Rectal smooth muscle tissue (tissue), 1 donor: ENCODE results near the gene UGT1A5.

Source experiments
- H3K27ac ChIP-seq: one replicate; pipeline ENCODE4 v1.7.0; 2013; ENCODE audit warnings: low read depth, low read length, inconsistent platforms
- H3K27me3 ChIP-seq: one replicate; pipeline ENCODE4 v1.7.0; 2013; ENCODE audit warnings: low read length; ENCODE audit not compliant: control insufficient read depth, insufficient read depth
- H3K36me3 ChIP-seq: one replicate; pipeline ENCODE4 v1.7.0; 2013; ENCODE audit warnings: low read length; ENCODE audit not compliant: control insufficient read depth, insufficient read depth
- H3K4me1 ChIP-seq: one replicate; pipeline ENCODE4 v1.7.0; 2013; ENCODE audit warnings: low read length; ENCODE audit not compliant: control insufficient read depth, insufficient read depth
- H3K4me3 ChIP-seq: one replicate; pipeline ENCODE4 v1.7.0; 2013; ENCODE audit warnings: low read length
- H3K9ac ChIP-seq: one replicate; pipeline ENCODE4 v1.7.0; 2013; ENCODE audit warnings: low read length

UGT1A5 gene

DNA sequence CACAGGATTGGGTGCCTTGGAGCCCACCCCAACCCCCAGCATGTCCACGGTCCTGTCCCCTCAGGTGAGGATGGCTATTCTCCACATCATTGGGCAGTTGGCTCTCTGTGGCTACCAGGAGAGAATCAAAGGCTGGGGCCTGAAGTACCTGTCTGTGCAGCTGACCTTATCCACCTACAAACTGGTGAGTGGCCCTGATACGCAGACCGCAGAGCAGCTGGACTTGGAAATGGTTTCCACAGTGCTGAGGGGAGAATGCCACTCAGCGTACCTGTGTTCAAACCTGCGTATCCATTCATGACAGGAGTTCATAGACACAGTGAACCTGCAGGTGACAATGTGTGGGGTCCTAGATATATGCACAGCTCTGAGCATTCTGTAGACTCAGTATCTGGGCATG lies 87.0 kb downstream of the UGT1A5 start:
- no peaks in the 10 kb centered on the region for H3K27me3 ChIP-seq
- no peak overlapping the region for H3K27ac ChIP-seq
- H3K4me1 ChIP-seq = no peaks in the 10 kb centered on the region
- no peaks in the 10 kb centered on the region for H3K36me3 ChIP-seq
- no peak overlapping the region for H3K4me3 ChIP-seq
- no peak overlapping the region for H3K9ac ChIP-seq

DNA sequence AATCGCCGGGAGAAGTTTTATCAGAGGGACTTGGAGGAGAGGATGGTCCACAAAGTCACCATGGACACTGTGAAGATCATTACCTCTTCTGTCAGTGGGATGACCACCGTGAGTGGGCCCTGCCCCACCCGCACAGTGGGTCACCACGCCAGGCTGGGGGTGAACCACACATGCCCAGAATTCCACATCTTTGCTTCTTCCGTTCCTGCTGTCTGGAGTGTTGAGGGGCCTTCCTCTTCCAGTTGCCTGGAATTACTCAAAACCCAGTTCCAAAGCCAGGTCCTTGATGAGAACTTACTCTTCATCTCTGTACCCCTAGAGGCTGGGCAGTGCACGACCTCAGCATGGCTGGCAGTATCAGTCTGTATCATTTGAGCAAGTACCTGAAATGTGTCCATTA lies 87.5 kb downstream of the UGT1A5 start:
- no peaks in the 10 kb centered on the region for H3K27me3 ChIP-seq
- H3K36me3 ChIP-seq = no peaks in the 10 kb centered on the region
- no peak overlapping the region for H3K27ac ChIP-seq
- H3K4me3 ChIP-seq = no peak overlapping the region
- H3K4me1 ChIP-seq = no peaks in the 10 kb centered on the region
- H3K9ac ChIP-seq = no peak overlapping the region

DNA sequence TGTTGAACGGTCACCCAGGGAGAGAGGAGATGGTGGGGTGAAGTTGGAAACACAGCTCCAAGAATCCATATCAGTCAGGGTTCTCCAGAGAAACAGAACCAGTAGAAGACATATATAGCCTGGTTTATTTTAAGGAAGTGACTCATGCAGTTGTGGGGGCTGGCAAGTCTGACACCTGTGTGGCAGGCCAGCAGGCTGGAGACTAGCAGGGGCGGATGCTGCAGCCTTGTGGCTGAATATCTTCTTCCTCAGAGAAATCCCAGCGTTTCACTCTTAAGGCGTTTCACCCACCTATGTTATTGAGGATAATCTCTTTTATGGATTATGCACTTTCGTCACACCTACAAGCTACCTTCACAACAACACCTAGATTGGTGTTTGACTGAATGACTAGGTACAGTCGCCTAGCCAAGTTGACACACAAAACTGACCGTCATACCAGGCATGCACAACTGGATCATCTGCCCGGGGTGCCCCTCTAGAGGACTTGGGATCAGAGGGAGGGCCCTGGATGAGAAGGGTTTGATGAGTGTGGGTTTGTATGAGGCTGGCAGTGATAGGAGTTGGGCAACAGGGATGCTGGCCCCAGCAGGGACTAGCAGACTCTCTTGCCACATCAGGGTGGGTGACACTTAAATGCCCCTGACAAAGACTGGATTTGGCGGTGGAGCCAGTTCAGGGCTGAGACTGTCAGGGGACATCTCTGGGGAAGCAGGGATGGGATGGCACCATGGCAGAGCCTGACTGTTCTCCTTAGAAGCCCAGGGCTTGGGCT lies 88.8 kb downstream of the UGT1A5 start:
- no peak overlapping the region for H3K4me3 ChIP-seq
- H3K4me1 ChIP-seq = no peaks in the 10 kb centered on the region

DNA sequence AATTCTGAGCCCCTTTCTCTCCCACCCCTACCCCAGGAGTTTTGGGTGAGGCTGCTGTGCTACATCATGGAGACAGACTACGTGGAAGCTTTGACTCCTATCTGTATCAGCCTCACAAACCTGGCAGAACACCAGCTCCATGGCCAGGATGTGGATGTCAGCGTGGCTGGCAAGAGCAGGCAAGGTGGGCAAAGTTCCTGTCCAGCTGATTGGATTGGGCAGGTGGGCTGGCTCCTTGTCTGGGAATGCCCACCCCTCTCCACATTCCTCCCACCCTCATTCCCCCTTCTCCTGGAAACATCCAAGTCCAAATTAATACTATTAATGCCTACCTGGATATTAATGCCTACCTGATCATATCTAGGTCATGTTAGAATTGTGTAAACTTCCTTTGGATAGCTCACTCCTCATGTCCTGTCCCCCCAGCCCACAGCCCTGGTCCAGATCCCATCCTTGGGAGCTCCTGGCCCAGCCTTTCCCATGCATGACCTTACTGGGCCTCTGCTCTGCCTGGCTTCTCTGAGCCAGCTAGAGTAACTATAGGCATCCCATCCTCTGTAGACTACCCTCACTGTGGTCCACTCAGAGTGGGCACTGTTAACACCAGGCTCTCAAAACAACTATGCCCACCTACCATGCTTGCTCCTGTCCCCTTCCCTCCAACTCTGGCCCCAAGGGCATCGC lies 89.6 kb downstream of the UGT1A5 start:
- no peaks in the 10 kb centered on the region for H3K27me3 ChIP-seq
- no peaks in the 10 kb centered on the region for H3K4me1 ChIP-seq
- H3K4me3 ChIP-seq = no peak overlapping the region
- H3K27ac ChIP-seq = no peak overlapping the region
- H3K9ac ChIP-seq = no peak overlapping the region
- no peaks in the 10 kb centered on the region for H3K36me3 ChIP-seq

More for the DNA sequence above, 88.8 kb downstream of the UGT1A5 start:
- Histone ChIP-seq H3K36me3 (no peaks in the 10 kb centered on the region), H3K9ac (no peak overlapping the region), H3K27ac (no peak overlapping the region), H3K27me3 (no peaks in the 10 kb centered on the region)

DNA sequence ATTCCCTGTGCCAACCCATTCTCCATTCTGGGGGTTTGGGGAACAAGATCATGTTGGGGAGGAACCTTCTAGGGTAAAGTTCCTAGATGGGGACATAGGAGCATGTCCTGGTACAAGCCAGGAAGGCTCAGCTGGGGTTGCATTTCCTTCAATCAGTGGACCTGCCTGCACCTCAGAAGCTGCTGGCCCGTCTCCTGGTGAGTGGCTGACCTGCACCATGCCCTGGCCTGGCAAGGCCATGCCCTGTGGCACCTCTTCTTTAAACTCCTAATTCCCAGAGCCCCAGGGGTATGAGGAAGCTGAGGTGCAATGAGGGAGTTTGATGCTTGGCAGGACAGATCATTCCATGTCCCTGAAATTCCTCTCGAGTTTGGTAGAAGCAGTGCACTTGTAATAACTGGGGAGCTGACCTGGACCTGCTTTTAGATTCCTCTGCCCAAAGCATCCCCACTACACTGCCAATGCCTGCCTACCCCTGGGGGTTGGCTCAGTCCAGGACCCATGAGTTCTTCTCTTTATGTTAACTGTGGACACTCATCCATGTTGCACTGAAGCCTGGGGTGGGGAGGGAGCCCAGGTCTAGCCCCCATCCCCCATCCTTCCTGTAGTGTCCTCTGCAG lies 90.7 kb downstream of the UGT1A5 start:
- Histone ChIP-seq H3K27ac (no peak overlapping the region), H3K4me3 (no peak overlapping the region), H3K9ac (no peak overlapping the region), H3K36me3 (no peaks in the 10 kb centered on the region), H3K4me1 (no peaks in the 10 kb centered on the region), H3K27me3 (no peaks in the 10 kb centered on the region)

DNA sequence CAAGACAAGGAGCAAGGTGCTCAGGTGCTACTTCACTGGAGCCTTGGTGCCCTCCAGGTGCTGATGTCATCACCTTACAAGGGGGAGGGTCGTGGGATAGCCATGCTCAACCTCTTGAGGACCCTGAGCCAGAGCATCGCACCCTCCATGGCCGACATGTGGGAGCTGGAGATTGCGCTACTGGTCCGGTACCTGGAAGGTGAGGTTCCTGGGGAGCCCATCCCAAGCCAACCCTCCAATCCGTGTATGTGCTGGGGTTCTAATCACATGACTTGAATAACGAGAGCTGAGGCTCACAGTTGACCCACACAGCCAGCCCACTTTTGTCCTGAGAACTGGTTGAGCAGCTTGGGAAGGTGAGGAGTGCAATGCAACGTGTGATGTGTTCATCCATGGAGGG lies 91.3 kb downstream of the UGT1A5 start:
- Histone ChIP-seq H3K4me1 (no peaks in the 10 kb centered on the region), H3K27ac (no peak overlapping the region), H3K9ac (no peak overlapping the region), H3K36me3 (no peaks in the 10 kb centered on the region), H3K4me3 (no peak overlapping the region), H3K27me3 (no peaks in the 10 kb centered on the region)

DNA sequence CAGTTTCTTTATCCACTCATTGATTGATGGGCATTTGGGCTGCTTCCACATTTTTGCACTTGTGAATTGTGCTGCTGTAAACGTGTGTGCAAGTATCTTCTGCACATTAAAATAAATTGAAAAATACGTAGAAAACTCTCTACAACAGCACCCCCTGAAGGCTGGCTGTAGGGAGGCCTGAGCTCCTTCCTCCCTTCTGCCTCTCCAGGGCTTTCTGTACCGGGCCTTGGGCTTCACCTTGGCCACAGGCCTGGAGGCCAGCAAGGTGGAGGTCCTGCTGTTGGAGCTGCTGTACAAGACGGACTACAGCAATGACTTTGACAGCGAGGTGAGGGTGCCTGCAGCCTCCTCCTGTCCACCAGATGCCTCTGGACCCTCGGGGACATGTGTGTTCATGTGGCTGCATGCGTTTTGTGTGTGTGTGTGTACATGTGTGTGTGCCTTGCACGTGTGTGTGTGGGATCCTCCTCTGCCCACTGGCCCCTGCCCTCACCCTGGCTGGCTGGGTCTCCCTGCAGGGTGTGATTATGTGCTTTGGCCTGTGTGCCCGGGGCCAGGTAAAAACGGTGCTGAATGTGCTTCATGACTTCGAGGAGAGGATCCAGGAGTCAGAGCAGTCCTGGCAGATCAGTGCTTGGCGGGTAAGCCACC lies 94.6 kb downstream of the UGT1A5 start:
- H3K4me3 ChIP-seq = no peak overlapping the region
- H3K36me3 ChIP-seq = no peaks in the 10 kb centered on the region
- H3K4me1 ChIP-seq = no peaks in the 10 kb centered on the region
- H3K27me3 ChIP-seq = no peaks in the 10 kb centered on the region
- no peak overlapping the region for H3K27ac ChIP-seq
- H3K9ac ChIP-seq = no peak overlapping the region

DNA sequence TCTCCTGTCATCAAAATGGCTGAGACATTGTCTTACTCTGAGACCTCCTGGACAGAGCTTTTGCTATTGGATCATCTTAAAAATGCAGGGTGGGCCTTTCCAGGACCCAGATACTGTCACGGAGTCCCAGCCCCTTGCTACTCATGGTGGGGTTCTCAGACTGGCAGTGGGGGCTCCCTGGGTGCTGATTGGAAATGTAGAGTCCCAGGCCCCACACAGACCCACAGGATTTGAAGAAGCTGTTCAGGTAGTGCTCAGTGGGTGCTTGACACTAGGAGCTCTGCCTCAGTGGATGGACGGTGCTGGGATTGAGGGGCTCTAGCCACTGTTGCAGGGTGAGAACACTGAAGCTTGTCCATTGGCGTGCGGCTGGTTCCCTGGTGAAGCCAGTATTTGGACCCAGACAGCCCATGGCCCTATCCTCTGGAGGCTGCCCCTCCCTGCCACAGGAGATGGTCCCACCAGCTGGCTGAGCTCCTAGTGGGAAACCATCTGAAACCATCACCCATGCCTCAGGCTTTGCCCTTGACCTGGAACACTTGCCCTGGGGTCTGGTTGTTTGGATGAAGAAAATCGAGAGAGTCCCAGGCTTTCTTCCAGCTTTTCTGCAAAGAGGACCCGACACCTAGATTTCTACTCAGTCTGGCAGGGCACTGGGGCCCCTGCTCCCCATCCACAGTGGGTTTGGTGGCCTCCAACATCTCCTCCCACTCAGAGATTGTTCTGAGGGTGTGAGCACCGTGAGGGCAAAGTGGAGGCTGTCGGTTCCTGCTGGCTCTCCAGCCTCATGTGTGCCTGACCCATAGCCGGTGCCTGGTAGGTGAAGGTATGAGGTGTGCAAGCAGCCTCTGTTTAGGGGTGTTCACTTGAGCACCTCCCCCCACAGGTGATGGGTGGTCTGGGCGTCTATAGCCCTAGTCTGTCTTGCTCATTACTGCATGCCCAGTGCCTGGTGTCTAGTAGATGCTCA lies 95.5 kb downstream of the UGT1A5 start:
- Histone ChIP-seq H3K27ac (no peak overlapping the region), H3K9ac (no peak overlapping the region), H3K27me3 (no peaks in the 10 kb centered on the region), H3K4me3 (no peak overlapping the region), H3K4me1 (no peaks in the 10 kb centered on the region), H3K36me3 (no peaks in the 10 kb centered on the region)

DNA sequence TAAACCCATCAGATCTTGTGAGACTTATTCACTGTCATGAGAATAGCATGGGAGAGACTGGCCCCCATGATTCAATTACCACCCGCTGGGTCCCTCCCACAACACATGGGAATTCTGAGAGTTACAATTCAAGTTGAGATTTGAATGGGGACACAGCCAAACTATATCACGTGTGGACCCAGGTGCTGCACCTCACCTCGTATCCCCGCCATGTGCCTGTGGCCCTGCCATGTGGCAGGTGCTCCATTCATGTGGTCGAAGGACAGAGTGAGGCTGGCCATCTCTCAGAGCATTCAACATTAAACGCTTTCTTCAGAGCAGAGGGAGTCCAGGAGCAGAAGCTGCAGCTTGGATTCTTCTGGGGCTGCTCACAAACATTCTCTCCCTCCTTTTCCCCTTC lies 97.7 kb downstream of the UGT1A5 start:
- Histone ChIP-seq H3K4me3 (no peak overlapping the region), H3K36me3 (no peaks in the 10 kb centered on the region), H3K9ac (no peak overlapping the region), H3K27ac (no peak overlapping the region), H3K4me1 (no peaks in the 10 kb centered on the region), H3K27me3 (no peaks in the 10 kb centered on the region)

DNA sequence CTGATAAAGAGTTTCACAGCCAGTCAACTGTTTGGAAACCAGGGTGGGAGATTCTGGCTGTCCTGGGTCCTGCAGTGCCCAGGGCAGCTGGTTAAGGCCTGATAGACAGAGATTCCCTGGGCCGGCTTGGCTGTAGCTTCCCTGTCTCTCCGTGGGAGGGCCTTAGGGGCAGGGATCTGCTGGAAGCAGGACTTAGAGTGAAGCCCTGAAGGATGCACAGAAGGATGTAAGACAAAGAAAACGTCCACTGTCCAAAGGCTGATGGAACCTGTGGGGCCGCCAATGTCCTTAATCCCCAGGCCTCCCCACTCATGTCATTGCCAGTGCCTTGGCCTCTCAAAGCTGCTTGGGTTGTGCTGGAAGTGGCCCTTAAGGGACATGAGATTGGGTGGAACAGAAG lies 98.4 kb downstream of the UGT1A5 start:
- no peaks in the 10 kb centered on the region for H3K36me3 ChIP-seq
- H3K27me3 ChIP-seq = no peaks in the 10 kb centered on the region
- no peaks in the 10 kb centered on the region for H3K4me1 ChIP-seq
- H3K27ac ChIP-seq = no peak overlapping the region
- no peak overlapping the region for H3K9ac ChIP-seq
- H3K4me3 ChIP-seq = no peak overlapping the region

DNA sequence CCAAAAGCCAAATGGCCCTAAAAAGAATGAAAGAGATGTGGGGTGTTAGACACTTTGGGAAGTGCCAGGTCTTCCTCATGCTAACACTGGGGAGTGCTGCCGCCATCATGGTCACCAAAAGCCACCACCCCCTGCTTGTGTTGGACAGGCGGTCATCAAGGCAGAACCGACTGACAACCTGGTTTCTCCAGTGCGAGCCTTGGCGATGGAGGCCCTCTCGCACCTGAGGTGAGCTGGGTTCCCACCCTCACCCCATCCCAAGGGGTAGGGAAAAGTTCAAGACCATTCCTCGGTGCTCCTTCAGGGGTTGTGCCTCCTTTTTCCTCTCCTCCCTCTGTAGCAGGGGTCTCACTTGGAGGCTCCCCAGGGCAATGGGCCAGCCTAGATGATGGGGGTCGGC lies 99.0 kb downstream of the UGT1A5 start:
- no peak overlapping the region for H3K27ac ChIP-seq
- no peak overlapping the region for H3K4me3 ChIP-seq
- H3K9ac ChIP-seq = no peak overlapping the region
- H3K36me3 ChIP-seq = no peaks in the 10 kb centered on the region
- H3K4me1 ChIP-seq = no peaks in the 10 kb centered on the region
- H3K27me3 ChIP-seq = no peaks in the 10 kb centered on the region
